Parathyroid adenoma (tissue), 2 donors: ENCODE data around the gene RASAL2.

Experiments
- H2AFZ ChIP-seq: fragments of 300-600 bp; sonication (generic); one replicate; pipeline ENCODE4 v1.7.0; 2017; ENCODE audit warnings: antibody characterized with exemption, mild to moderate bottlenecking
- H3K27ac ChIP-seq: fragments of 300-600 bp; sonication (generic); one replicate; pipeline ENCODE4 v1.7.0; 2017
- H3K27me3 ChIP-seq: fragments of 300-600 bp; sonication (generic); one replicate; pipeline ENCODE4 v1.7.0; 2017; ENCODE audit warnings: low read length; ENCODE audit not compliant: control insufficient read depth, insufficient read depth
- H3K36me3 ChIP-seq: fragments of 300-600 bp; sonication (generic); one replicate; pipeline ENCODE4 v1.7.0; 2017; ENCODE audit warnings: low read length; ENCODE audit not compliant: control insufficient read depth, insufficient read depth
- H3K4me1 ChIP-seq: fragments of 300-600 bp; sonication (generic); one replicate; pipeline ENCODE4 v1.7.0; 2017; ENCODE audit warnings: control low read depth
- H3K4me2 ChIP-seq: fragments of 300-600 bp; sonication (generic); one replicate; pipeline ENCODE4 v1.7.0; 2017; ENCODE audit warnings: low read length
- H3K4me3 ChIP-seq: fragments of 300-600 bp; sonication (generic); one replicate; pipeline ENCODE4 v1.7.0; 2017; ENCODE audit warnings: low read depth, low read length
- H3K79me2 ChIP-seq: fragments of 300-600 bp; sonication (generic); one replicate; pipeline ENCODE4 v1.7.0; 2017; ENCODE audit warnings: control low read depth
- H3K9ac ChIP-seq: fragments of 300-600 bp; sonication (generic); one replicate; pipeline ENCODE4 v1.7.0; 2017; ENCODE audit warnings: mild to moderate bottlenecking
- H3K9me3 ChIP-seq: fragments of 300-600 bp; sonication (generic); one replicate; pipeline ENCODE4 v1.7.0; 2017; ENCODE audit warnings: low read length; ENCODE audit not compliant: control insufficient read depth
- TF ChIP-seq, protein P1 (sequence below): fragments of 300-600 bp; sonication (generic); IDR thresholded peaks from one replicate; pipeline ENCODE4 v1.7.0; 2017; ENCODE audit warnings: antibody characterized with exemption, mild to moderate bottlenecking
- donor health status: primary hyperparathyroidism.

Gene RASAL2

DNA sequence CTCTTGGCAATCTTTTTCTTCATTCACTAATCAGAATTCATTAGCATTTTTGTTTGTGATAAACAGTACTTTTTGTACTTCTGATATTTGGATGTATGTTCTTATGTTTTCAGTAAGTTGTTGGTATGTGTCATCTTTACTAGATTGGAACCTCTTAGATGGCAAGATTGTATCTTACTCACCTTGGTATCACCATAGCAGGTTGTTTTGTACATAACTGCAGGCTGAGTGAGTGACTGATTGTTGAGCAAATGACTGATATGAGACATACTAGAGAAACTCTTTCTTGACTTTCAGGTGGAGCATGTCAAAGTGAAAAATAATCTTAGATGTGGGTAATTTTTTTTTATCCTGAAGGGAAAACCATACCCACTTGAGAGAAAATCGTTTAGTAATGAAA, 229.2 kb downstream of the RASAL2 start:
- no peaks in the 10 kb centered on the region for H3K9me3 ChIP-seq
- H3K27ac ChIP-seq = no peak overlapping the region
- H2AFZ ChIP-seq = no peak overlapping the region
- H3K4me2 ChIP-seq = no peak overlapping the region
- H3K4me3 ChIP-seq = no peak overlapping the region
- no peaks in the 10 kb centered on the region for H3K79me2 ChIP-seq
- peaks cover 2% of the 10 kb centered on the region for H3K4me1 ChIP-seq
- no peaks in the 10 kb centered on the region for H3K27me3 ChIP-seq
- TF ChIP-seq, protein P1, sequence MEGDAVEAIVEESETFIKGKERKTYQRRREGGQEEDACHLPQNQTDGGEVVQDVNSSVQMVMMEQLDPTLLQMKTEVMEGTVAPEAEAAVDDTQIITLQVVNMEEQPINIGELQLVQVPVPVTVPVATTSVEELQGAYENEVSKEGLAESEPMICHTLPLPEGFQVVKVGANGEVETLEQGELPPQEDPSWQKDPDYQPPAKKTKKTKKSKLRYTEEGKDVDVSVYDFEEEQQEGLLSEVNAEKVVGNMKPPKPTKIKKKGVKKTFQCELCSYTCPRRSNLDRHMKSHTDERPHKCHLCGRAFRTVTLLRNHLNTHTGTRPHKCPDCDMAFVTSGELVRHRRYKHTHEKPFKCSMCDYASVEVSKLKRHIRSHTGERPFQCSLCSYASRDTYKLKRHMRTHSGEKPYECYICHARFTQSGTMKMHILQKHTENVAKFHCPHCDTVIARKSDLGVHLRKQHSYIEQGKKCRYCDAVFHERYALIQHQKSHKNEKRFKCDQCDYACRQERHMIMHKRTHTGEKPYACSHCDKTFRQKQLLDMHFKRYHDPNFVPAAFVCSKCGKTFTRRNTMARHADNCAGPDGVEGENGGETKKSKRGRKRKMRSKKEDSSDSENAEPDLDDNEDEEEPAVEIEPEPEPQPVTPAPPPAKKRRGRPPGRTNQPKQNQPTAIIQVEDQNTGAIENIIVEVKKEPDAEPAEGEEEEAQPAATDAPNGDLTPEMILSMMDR = no peak
- H3K36me3 ChIP-seq = no peaks in the 10 kb centered on the region
- no peak overlapping the region for H3K9ac ChIP-seq

DNA sequence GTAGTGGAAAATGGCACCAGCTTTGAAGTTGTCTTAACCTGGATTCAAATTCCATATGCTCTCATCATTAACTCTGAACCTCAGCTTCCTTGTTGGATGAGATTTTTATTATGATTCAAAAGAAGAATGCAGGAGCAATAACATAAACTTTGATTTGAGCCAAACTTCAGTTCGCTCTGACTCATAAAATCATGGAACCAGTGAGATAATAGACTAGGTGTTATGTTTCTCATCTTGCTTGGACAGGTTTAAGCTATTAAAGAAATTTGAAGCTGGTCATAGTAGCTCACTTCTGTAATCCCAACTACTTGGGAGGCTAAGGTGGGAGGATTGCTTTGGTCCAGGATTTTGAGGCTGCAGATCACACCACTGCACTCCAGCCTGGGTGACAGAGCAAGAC, 230.1 kb downstream of the RASAL2 start:
- no peak overlapping the region for H3K4me3 ChIP-seq
- H3K9me3 ChIP-seq = no peaks in the 10 kb centered on the region
- H3K79me2 ChIP-seq = no peaks in the 10 kb centered on the region
- H3K4me1 ChIP-seq = peaks cover 2% of the 10 kb centered on the region
- H3K36me3 ChIP-seq = no peaks in the 10 kb centered on the region
- no peak overlapping the region for H3K4me2 ChIP-seq
- H2AFZ ChIP-seq = no peak overlapping the region
- TF ChIP-seq, protein P1 = no peak
- H3K9ac ChIP-seq = no peak overlapping the region
- no peak overlapping the region for H3K27ac ChIP-seq
- no peaks in the 10 kb centered on the region for H3K27me3 ChIP-seq

DNA sequence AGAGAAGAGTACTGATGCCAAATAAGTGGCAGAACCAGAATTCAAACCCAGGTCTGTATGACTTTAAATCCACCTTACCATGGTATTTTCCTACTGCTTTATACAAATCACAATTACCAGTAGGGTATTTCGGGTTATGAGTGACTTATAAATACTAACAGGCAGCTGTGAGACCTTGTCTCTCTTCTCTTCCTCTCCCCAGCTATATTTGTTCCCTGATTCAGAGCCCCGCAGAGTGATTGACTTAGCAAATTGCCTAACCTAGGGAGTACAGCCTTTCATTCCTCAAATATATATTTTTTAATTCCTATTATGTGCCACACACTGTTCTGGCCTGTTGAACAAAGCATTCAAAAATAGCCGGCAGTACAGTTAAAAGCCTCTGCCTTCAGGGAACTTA, 234.8 kb downstream of the RASAL2 start:
- H3K79me2 ChIP-seq = no peaks in the 10 kb centered on the region
- H3K4me3 ChIP-seq = no peak overlapping the region
- no peak overlapping the region for H3K4me2 ChIP-seq
- no peak overlapping the region for H2AFZ ChIP-seq
- no peaks in the 10 kb centered on the region for H3K36me3 ChIP-seq
- no peaks in the 10 kb centered on the region for H3K4me1 ChIP-seq
- TF ChIP-seq, protein P1 = no peak
- no peaks in the 10 kb centered on the region for H3K27me3 ChIP-seq
- no peak overlapping the region for H3K9ac ChIP-seq
- H3K27ac ChIP-seq = no peak overlapping the region
- H3K9me3 ChIP-seq = no peaks in the 10 kb centered on the region

DNA sequence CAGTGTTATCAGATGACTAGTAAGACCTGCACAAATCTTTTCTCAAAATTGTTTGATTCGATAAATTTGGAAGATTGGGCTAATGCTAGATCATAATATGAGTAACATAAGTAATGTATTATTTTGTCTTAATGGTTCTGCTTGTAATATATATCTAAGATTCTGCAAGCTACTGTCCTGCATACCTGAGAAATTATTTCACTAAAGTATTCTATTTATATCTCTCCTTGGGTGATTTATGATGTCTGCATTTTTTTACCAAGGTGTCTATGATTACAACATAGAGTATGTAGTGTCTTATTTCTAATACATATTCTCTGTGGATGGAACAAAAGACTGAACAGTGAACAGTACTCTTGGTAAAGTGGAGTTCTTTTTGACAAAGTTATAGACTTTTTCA, 236.2 kb downstream of the RASAL2 start:
- H3K4me3 ChIP-seq = no peak overlapping the region
- no peak overlapping the region for H3K9ac ChIP-seq
- no peaks in the 10 kb centered on the region for H3K27me3 ChIP-seq

More for the DNA sequence above, 236.2 kb downstream of the RASAL2 start:
- Histone ChIP-seq H3K79me2 (no peaks in the 10 kb centered on the region), H3K27ac (no peak overlapping the region), H2AFZ (no peak overlapping the region), H3K36me3 (no peaks in the 10 kb centered on the region), H3K9me3 (no peaks in the 10 kb centered on the region), H3K4me2 (no peak overlapping the region), H3K4me1 (no peaks in the 10 kb centered on the region)
- TF ChIP-seq, protein P1 = no peak
